Gastrocnemius medialis (tissue), 4 donors: ENCODE data around the gene BMP4.

ENCODE experiments used
- CTCF ChIP-seq, 5 experiments: fragments of 450-650 bp in 3 of 5; fragments of 200-600 bp in 2 of 5; sonication (generic) in 2 of 5; IDR thresholded peaks in 4 of 5; conservative IDR thresholded peaks in 1 of 5; 1 replicate in 4 of 5; 2 replicates in 1 of 5; pipeline ENCODE4 v1.5.1; 2016 to 2019; ENCODE audit warnings: antibody characterized with exemption in 5 of 5, mild to moderate bottlenecking in 3 of 5, moderate library complexity in 3 of 5
- POLR2A ChIP-seq, 2 donors: fragments of 450-650 bp; IDR thresholded peaks; one replicate each; pipeline ENCODE4 v1.6.1; 2017; ENCODE audit warnings: antibody characterized with exemption in 2 of 2, mild to moderate bottlenecking in 2 of 2, moderate library complexity in 2 of 2

GRCh38 chr14:53938136-53938837 is 18.3 kb downstream of the BMP4 start:
- TF ChIP-seq CTCF (IDR thresholded peaks at IDR 0.05 in 4 of 5, conservative IDR thresholded peaks at IDR 0.05 in 1 of 5) (no peak), POLR2A (IDR thresholded peaks at IDR 0.05) (no peak)
